Iris pigment epithelial cell (primary cell): ENCODE data around the gene SHB.

Source experiments
- DNase-seq: peaks from one replicate; pipeline ENCODE4 v3.0.0-alpha.2; 2011; ENCODE audit warnings: low read depth

The SHB gene, protein sequence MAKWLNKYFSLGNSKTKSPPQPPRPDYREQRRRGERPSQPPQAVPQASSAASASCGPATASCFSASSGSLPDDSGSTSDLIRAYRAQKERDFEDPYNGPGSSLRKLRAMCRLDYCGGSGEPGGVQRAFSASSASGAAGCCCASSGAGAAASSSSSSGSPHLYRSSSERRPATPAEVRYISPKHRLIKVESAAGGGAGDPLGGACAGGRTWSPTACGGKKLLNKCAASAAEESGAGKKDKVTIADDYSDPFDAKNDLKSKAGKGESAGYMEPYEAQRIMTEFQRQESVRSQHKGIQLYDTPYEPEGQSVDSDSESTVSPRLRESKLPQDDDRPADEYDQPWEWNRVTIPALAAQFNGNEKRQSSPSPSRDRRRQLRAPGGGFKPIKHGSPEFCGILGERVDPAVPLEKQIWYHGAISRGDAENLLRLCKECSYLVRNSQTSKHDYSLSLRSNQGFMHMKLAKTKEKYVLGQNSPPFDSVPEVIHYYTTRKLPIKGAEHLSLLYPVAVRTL

DNA sequence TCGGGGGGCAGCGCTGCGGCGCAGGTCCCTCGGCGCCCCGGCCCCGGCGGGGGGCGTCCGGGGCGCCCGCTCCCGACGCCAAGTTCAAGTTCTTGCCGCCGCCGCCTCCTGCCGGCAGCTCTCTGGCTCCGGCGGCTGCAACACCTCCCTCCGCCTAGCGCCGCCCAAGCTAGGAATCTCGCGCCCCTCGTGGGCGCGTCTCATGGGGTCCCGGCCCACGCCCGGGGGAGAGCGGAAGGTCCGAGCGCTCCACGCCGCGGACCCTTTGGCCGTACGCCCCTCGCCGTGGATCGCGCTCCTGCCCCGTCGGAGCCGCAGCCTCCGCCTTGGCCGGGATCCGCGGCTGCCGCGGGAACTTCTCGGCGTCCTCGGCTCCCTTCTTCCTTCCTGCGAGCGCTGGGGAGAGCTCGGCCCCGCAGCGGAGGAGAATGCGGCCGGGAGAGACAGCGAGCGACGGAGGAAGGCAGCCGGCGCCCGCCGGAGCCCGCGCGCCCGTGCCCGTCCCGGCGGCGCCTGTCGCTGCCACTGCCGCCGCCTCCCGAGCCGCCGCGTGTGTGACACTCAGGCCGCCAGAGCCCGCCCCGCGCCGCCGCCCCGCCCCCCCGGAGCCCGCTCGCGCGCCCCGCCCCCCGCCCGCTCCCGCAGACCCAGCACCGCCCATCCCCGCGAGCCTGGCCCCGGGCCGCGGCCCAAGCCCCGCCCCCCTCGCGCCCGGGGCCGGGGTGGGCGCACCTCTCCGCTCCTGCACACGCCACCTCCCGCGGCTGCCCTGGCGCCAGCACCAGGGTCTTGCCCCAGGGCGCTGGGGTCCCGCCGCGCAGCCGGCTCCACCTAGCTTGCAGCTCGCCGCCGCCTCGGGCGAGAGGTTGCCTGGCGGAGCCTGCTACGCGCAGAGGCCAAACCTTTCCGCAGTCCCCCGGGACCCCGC lies at the start of gene SHB:
Gene SHB, minus strand, starts transcription at position 527 of the 928 bp plus-strand sequence. CDS start 582 bp downstream, outside the sequence.
- peak; percentile 74 for DNase-seq

DNA sequence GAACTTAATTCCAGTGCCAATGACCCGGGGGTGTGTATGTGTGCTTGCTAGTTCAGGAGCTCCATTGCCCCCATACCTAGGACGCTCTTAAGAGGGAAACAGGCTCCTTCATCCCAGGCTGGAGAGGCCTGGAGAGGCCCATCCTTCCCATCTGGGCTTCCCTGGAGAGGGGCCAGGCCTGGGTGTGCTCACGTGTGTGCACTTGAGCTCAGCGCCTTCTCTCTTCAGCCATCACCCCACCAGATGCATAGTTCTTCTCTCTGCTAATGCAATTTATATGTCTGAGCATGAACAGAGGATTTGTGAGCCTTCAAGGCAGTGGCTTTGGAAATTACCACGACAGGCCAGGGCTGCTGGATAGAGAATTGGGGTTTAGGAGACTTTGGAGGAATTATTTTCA lies 48.6 kb upstream of the SHB start:
- DNase-seq, result no peak

DNA sequence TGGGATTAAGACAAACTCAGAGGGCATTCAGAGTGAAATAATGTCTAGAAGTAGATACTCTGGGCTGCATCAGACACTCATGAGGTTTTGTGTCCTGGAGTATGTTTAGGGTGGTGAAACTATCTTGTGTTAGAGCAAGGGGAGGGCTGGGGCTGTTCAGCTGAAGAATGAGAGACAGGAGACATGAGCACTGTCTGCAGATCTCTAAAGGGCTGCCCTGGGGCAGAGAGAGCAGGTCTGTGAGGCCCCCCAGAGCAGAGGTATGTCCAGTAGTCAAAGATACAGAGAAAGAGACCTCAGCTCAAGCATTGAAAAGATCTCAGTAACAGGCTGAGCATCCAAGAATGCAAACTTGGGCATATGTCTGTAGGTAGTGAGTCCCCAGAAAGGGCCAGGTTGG lies 45.9 kb upstream of the SHB start:
- no peak for DNase-seq

DNA sequence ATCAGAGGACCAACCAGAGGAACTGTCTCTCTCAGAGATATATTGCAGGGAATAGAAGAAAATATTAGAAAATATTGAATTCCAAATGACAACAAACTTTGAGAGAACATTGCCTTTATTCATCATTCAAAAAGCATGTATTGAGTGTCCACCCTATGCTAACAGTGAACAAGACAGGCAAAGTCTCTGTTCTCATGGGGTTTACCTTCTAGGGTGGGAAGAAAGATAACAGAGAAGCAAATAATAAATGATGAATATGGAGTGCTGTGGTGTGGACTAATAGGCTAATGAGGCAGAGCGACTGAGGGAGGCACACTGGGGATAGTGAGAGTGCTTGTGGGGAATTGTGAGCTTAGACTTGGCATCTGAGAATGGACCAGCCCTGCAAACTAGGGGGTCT lies 43.4 kb upstream of the SHB start:
- no peak for DNase-seq

DNA sequence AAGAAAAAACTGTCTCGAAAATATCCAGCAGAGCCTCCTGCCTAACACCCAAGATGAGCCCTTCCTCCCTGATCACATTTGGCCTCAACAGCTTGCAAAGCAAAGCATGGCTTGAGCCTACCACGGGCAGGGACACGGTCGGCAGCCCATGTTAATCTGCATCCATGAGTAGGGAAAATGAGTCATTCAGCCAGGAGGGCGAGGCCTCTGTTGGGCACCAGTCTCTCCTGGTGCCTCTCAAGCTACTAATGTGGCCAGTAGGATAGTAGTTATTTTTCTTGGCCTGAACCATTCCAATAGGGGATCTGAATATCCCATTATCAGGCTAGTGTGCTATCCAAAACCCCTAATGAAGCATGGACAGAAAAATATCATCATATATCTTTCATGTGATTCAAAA lies 43.0 kb upstream of the SHB start:
- no peak for DNase-seq

DNA sequence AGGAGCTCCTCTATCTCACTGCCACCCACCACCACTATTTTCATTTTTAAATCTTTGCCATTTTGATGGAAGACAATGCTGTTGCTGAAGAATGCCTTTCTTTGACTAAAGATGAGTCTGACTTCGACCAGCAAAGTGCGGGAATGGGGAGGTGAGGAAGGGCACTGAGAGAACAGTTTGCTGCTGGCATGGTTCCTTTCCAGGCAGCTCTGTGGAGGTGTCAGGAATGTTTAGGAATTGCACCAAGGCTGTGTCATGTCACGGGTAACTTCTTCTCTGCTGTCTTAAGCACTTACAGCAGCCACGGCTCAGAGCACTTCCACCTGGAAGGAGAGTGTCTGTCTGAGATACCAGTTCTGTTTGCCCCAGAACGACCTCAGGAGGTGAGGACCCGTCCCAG lies 41.4 kb upstream of the SHB start:
- DNase-seq, result no peak

DNA sequence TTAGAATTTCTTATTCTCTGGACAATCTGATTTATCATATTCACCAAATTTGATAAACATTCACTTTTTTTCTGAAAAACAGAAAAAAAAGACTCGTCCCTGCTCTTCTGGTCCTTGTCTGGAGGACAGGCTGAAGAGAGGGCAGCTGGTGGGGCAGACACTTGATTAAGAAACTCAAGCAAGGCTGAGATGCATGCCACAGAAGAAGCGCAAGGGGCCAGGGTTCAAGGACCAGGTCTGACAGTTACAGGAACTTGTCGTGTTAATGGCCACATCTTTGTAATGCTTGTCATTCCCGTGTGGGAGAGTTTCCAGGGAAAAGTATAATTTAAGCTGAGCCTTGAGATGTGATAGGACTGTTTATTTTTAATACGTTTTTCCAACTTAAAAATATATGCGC lies 40.6 kb upstream of the SHB start:
- DNase-seq, result no peak

DNA sequence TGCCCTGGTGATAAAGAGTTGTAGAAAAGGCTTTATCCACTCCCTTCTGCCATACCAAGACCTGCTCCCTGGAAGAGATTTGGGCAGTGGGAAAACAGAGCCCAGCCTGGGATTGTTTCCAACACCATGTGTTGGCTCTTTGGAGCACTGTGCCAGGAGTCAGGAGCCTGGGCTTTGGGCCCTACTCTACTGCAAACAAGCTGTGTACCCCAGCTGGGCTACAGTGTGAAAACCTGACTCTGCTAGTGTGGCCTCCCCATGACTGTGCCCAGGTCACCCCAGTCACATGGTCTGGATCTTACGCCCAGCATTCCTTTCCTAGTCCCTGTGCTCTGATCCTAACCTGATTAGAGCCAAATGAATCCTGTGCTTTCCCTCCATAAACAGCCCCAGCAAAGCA lies 39.3 kb upstream of the SHB start:
- DNase-seq, result no peak

DNA sequence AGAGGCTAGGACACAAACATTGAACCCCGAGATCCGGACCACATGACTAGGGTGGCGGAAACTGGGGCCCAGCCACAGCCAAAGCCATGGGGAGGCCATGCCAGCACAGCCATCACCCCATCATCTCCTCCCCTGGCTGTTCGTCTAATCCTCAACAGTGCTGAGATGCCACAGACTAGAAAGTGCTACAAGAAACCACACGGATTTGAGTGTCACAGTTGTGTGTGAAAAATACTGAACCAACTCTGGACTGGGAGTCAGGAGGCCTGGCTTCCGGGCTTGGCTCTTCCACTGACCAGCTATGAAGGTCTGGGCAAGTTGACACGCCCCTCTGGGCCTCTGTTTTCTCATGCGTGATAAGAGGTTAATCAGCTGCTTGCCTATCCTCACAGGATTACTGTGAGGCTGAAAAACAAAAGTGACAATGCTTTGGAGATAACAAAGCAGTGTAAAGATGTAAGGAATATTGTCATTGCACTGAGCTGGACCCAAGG lies 38.8 kb upstream of the SHB start:
- no peak for DNase-seq

DNA sequence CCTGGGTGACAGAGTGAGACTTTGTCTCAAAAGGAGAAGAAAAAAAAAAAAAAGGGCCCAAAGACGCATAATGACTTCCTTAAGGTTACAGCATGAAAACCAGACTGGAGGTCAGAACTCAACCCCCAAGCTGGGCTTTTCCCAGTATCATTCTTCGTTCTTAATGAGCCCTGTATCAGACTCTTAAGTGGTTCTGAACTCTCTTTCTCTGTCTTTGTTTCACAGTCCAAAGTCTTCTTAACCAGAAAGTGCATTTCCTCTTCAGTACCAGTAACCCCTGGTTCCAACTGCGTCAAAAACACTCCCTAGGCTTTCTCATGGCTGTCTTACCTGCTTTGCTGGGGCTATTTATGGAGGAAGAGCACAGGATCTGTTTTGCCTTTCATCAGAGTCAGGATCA lies 38.4 kb upstream of the SHB start:
- no peak for DNase-seq

DNA sequence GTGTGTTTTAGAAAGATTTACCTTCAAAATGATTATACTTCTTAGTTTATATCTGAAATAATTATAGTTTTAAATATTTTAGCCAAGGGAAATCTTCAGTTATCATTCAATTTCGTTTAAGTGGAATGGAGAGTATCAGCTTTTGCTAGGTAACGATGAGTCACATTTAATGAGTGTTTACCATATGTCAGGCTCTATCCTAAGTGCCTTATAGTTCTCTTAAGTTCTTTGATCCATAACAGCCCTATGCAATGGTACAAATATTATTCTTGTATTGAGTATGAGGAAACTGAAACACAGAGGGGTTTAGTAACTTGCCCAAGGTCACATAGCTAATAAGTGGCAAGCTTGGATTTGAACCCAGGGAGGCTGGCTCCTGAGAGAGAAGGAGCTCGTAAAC lies 37.5 kb upstream of the SHB start:
- DNase-seq, result no peak

DNA sequence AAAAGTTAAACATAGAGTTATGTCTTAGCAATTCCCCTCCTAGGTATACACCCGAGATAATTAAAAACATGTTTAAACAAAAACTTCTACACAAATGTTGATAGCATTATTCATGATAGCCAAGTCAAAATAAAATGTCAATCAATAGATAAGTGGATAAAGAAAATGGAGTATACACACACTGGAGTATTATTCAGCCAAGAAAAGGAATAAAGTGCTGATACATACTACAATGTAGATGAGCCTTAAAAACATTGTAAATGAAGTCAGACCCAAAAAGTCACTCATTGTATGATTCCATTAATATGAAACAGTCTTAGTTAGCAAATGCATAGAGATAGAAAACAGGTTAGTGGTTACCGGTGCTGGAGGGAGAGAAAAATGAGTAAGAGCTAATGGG lies 34.3 kb upstream of the SHB start:
- no peak for DNase-seq

DNA sequence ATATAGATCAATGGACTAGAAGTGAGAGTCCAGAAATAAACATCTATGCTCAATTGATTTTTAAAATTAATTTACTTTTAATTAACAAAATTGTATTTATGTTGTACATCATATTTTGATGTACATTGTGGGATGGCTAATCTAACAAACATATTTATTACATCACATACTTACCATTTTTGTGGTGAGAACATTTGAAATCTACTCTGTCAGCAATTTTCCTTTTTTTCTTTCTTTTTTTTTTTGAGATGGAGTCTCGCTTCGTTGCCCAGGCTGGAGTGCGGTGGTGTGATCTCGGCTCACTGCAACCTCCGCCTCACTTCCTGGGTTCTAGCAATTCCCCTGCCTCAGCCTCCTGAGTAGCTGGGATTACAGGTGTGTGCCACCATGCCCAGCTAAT lies 32.4 kb upstream of the SHB start:
- no peak for DNase-seq

DNA sequence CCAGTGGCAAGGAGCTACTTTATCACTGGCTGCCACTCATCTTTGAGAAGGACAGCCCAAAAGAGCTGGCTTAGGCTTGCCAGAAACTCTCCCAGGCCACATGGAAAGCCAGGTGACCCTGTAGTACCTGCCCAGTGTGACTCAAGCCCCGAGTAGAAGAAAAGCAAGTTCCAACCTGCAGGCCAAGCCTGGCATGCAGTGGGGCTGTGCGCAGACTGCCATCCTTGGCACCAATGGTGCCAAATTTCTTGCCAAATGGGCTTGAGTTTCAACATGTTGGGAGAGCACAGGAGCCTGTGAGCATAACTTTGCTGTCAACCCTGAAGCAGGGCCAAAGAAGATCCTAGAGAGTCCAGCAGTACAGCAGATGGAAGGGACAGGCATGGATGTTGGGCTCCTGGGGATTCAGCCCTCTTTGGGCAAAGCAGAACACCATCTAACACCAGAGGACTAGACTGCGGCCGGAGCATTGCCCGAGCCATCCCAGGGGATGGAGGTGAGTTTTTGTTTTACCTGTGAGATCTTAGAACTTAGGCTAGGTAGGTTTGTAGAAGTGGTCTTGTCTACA lies 27.3 kb upstream of the SHB start:
- no peak for DNase-seq

DNA sequence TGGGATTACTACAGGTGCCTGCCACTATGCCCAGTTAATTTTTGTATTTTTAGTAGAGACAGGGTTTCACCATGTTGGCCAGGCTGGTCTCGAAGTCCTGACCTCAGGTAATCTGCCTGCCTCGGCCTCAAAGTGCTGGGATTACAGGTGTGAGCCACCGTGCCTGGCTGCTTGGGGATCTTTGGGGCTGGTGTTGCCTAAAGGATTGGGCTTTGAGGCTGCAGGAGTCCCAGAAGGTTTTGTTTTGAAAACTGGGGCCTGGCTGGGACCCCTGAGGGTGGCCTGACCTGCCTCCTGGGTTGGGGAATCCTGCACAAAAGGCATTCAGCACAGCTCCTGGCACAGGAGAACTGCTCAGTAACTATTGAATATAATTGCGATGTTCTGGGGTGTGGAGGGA lies 25.1 kb upstream of the SHB start:
- DNase-seq, result no peak

DNA sequence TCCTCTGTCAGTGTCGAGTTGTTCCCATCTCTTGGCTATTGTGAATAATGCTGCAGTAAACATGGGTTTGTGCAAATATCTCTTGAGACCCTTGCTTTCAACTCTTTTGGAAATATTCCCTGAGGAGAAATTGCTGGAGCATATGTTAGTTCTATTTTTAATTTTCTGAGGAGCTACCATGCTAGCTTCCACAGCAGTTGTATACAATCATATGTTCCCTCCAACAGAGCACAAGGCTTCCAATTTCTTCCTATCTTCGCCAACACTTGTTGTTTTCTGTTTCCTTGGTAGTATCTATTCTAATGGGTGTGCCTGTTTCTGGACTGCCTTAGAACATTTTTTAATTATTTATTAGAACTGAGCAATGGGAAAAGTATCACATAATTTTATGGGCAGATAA lies 23.6 kb upstream of the SHB start:
- DNase-seq, result no peak

DNA sequence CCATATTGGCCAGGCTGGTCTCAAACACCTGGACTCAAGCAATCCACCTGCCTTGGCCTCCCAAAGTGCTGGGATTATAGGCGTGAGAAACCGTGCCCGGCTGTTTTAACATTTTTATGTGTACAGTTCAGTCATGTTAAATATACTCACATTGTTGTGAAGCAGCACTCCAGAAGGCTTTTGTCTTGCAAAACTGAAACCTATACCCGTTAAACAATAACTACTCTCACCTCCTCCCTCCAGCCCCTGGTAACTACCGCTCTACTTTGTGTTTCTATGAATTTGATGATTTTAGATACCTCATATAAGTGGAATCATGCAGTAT lies 23.1 kb upstream of the SHB start:
- DNase-seq, result no peak

DNA sequence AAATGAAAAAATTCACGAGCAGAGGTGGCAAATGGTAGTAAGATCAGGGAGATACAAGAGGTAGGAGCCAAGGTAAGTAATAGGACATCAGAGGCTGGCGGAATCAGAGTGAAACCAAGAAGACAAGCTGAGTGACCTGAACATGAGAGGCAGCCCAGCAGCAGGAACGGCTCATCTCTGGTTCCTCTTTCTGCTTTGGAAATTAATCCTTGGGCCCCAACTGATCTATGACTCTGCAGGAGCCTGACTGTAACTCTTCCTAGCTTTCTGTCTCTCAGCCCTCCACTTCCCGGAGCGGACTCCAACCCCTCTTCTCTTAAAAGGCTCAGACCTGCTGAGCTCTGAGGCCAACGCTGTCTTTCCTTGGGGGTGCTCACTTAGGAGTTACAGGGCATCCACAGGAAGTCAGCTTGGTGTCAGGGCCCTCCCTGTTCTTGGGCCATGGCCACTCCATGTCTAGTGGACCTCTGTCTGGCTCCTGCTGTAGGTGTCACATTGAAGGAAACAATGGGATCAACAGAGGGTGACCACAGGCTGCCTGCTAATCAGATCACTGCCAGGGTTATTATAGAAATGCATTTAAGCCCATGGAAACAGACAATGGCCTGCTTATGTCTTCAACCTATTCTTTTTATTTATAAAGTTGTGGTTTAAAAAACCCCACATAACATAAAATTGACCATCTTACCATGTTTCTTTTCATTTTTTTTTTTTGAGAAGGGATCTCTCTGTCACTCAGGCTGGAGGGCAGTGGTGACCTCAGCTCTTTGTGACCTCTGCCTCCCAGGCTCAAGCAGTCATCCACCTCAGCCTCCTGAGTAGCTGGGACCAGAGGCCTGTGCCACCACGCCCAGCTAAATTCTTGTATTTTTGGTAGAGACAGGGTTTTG lies 22.5 kb upstream of the SHB start:
- no peak for DNase-seq

DNA sequence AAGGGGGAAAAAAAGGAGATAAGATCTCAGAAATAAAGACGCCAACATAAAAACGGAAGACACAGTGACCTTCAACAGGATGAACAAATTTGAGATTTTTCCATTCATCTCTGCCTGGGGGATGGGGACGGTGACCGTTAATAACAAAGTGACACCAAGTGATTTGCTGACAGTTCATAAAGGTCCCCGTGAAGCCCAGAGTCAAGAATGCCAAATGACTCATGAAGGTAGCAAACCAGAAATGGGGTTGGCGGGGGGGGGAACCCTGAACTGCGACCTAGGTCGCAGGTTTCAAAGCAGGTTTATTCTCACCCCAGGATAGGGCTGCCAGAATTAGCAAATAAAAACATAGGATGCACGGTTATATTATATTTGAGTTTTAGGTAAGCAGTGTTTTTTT lies 21.1 kb upstream of the SHB start:
- no peak for DNase-seq

DNA sequence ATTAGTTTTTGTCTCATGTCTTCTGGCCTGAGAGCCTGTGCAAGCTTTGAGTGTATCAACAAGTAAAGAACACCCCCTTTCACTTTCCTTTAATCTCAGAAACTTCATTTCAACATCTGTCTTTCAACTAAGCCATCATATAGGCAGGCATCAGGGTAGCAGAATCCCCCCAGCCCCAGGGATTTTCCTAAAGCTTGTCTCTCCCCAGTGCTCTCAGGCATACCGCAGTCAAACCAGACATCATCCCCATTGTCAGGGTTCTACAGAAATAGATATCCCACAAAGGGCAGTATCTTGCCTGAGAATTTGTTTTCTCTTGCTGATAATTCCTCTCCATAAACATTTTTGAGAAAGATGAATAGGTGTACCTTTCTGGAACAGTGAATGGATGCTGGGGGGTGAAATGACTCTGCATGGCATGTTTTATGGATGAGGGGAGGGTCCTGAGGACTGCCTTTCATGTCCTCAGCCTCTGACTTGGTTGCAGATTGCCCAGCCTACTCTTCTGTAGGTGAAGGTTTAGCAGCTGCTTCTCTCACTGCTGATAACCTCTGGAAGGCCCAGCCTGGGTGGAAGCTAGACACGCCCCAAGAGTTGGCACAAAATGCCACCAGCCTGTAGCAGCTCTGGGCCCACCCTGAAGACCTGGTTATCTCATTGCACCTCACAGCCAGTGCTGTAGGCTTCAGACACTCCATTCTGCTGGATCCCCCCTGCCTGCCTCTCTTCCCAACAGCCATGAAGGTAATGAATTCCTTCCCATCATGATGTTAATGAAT lies 20.5 kb upstream of the SHB start:
- no peak for DNase-seq
